ENCODE data around the gene BEAN1.
A peak's percentile ranks its signal among the peaks of the same experiment; 100 is the strongest.
"Not testable (repeated sequence)": the region's sequence is repeated elsewhere in the genome, so short reads cannot be mapped to it uniquely, and the experiment has no call there.

The BEAN1 gene

DNA sequence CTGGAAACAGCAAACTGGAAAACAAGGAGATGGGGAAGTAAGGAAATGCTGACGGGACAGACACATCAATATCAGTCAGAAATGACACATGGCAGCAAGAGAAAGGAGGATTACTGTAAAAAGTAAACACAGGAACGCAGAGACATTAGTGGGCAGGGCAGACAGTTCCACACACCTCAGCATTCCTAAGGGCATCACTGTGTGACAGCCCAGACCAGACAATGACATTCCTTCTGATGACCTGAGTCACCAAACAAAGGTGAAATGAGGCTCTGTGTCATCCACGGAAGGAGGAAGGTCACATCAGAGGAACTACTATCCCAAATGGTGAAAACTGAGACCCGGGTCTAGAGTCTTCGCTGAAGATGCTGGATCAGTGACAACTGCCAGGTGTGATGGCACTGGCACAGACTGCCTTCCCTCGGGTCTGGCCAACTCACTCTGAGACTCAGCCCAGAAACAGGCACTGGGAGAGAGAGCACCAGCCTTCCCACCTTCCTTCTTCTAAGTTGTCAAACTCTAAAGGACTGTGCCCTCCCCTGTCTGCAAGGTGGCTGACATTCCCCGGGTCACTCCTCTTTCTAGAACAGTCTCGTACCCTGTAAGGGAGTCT, 86.1 kb downstream of the BEAN1 start:
- no peak for DNase-seq (ENCODE audit: low read depth)
- H3K4me3 ChIP-seq (ENCODE audit: low read depth, low read length) = no peak overlapping the region

DNA sequence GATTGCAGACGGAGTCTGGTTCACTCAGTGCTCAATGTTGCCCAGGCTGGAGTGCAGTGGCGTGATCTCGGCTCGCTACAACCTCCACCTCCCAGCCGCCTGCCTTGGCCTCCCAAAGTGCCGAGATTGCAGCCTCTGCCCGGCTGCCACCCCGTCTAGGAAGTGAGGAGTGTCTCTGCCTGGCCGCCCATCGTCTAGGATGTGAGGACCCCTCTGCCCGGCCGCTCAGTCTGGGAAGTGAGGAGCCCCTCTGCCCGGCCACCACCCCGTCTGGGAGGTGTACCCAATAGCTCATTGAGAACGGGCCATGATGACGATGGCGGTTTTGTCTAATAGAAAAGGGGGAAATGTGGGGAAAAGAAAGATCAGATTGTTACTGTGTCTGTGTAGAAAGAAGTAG, 87.3 kb downstream of the BEAN1 start:
- H3K4me3 ChIP-seq (ENCODE audit: low read depth, low read length); DNase-seq (ENCODE audit: low read depth): not testable (repeated sequence)

DNA sequence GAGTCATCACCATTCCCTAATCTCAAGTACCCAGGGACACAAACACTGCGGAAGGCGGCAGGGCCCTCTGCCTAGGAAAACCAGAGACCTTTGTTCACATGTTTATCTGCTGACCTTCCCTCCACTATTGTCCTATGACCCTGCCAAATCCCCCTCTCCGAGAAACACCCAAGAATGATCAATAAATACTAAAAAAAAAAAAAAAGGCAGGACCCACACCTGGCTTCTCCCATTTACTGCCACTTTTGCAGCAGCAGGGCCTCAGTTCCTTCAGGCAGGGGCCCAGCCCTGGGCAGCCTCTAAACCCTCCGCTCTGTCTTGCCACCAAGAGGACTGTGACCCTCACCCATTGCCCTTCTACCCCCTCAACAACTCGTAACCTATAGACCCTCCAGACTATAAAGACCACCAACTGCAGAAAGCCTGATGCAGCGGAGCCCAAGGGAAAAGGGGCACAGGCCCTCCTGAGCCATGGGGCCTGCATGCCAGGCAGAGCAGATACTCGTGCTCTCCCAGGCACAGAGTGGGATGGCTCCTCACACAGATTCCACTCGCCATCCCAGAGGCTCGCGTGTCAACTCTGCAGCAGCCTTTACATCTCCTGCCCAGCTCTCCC, 88.0 kb downstream of the BEAN1 start:
- DNase-seq (ENCODE audit: low read depth); H3K4me3 ChIP-seq (ENCODE audit: low read depth, low read length): not testable (repeated sequence)

DNA sequence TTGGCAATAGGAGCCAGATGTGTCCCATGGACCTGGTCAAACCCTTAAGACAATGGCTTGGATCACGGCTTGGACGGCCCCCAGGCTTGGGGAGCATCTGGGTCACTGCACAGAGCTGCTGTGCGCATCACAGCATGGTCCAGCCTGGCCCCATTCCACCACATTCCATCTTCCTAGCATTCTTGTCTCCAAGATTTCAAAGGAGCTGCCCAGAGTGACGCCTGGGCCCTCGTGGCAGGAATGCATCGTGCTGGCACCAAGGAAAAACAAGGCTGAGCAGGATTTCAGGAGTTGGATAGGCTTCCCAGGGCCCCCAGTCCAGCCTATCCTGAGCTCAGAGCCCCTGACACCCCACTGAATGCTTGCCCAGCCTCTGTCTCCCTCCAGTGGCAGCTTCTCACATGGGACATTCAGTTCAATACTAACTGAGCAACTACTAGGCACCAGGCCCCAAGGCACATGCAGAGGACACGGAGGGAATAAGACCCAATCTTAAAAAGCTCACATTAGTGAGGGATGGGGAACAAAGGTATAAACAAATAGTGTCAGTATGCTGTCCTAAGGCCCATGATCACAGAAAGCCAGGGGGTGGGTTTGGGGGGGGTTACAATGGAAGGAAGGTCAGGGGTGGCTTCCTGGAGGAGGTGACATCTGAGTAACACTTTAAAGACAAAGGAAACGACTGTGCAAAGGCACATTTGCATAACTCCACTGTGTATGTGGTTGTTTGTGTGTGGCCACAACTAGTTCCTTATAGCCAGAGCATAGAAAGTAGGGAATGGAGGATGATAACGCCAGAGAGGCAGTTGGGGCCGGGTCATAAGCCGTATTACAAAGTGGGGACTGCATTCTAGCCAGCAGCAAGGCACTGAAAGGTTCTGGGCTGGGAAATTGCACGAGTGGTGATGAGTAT, 88.8 kb downstream of the BEAN1 start:
- DNase-seq (ENCODE audit: low read depth) = no peak
- no peak overlapping the region for H3K4me3 ChIP-seq (ENCODE audit: low read depth, low read length)

DNA sequence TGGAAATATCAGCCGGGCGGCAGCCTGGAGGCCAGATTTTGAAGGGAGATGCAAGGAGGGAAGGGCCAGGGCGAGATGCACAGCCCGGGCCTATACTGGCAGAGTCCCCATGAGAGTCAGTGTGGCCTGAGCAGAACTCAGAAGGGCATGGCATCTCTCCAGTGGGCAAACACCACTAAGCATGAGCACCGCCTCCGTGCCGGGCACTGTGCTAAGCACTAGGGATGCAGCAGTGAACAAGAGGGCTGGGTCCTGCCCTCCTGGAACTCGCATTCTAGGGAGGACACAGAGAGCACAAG, 89.4 kb downstream of the BEAN1 start:
- no peak overlapping the region for H3K4me3 ChIP-seq (ENCODE audit: low read depth, low read length)
- no peak for DNase-seq (ENCODE audit: low read depth)

DNA sequence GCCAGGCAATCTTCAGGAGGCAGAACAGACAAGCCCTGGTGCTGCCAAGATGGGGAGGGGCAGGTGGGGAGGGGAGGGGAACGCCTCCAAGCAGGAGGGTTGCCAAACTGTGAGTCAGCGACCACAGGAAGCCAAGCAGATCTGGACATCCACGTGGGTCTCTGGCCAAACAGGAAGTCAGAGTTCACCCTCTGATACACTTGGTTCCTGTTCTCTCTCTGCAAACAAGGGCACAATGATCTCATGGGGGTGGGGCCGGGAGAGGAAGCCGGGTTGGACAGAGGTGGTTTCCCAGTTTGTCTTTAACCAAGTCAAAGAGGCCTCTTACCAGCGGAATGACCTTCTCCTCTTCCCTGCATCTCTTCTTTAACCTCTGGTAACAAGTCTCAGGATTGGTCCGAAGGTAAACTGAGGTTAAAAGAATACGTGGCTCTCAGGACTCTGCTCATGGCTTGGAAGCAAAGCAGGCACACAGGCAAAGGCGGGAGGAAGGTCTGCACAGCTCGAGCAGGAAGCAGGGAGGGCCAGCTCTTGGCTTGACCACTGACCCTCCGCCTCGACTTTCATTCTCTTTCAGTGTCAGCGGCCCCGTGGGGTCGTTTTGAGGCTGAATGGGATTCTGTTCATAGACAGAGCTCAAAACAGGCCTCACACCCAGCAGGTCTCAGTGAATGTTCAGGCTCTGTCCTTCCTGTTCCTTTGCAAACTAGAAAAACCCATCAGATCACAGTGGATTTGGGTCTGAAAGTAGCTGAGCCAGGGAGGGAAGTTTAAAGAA, 89.9 kb downstream of the BEAN1 start:
- no peak overlapping the region for H3K4me3 ChIP-seq (ENCODE audit: low read depth, low read length)
- peak; percentile 95 for DNase-seq (ENCODE audit: low read depth)

DNA sequence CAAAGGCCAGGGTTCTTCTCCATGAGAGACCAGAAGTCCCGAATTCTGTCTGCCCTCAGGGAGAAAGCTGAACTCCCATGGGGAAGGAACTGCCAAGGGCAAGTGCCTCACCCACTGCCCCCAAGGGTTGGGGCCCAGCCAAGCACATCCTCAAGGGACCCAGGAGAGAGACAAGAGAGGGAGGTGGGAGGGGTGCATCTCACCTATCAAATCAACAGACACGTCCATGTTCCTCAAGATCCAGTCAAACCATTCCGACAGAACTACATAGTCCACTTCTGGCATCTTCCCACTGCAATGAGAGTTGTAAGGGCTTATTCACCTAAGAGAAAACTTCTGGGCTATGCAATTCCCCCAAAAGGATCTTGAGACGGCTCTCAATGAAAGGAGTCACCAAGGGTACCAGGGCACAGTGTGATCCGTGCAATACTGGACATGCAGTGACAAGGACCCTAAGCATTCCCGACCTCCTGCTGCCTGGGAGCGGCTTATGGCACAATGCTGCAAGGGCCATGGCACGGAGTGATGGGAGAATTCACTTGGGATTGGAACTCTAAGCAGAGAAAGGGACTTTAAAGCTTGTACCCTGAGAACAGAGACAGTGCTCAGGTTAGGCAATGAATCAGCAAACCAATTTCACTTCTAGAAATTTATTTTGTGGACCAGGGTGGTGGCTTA, 90.6 kb downstream of the BEAN1 start:
- no peak for DNase-seq (ENCODE audit: low read depth)
- H3K4me3 ChIP-seq (ENCODE audit: low read depth, low read length) = no peak overlapping the region

DNA sequence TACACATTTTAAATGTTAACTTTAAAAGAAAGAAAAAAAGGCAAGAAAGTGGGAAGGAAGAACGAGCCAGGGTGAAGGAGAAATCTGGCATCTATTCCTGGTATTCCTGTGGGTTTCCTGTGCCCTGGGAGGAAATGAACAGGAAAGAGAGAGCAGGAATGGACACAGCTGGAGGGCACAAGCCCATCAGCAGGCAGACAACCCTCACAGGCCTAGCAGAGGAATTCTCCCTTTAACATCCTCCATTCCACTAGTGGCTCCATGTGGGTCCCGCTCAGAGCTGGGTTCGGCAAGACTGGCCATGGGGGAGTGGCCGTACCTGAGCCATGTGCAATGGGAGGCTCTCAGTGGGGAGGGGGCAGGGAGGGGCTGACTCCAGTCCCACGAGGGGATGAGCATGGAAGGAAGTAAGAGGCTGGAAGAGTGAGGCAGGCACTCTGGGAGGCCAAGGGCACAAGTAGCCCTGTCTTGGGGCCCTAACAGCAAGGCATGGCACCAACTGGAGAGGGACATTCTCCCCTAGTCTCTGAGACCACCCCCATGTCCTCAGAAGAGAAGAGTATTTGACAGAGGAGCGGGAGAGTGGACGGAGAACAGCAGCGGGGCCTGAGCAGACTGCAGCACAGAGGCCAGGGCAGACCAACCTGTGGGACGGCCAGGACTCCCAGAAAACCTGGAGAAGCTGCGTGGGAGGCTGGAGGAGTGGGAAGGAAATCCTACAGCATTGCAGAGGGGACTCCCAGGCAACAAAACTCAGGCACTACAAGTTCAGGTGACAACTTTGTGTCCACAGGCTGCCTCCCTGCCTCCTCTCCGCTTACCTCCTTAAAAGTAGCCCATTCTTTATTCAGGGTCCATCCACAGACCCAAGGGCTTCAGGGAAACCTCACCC, 92.6 kb downstream of the BEAN1 start:
- no peak for DNase-seq (ENCODE audit: low read depth)
- H3K4me3 ChIP-seq (ENCODE audit: low read depth, low read length) = no peak overlapping the region

DNA sequence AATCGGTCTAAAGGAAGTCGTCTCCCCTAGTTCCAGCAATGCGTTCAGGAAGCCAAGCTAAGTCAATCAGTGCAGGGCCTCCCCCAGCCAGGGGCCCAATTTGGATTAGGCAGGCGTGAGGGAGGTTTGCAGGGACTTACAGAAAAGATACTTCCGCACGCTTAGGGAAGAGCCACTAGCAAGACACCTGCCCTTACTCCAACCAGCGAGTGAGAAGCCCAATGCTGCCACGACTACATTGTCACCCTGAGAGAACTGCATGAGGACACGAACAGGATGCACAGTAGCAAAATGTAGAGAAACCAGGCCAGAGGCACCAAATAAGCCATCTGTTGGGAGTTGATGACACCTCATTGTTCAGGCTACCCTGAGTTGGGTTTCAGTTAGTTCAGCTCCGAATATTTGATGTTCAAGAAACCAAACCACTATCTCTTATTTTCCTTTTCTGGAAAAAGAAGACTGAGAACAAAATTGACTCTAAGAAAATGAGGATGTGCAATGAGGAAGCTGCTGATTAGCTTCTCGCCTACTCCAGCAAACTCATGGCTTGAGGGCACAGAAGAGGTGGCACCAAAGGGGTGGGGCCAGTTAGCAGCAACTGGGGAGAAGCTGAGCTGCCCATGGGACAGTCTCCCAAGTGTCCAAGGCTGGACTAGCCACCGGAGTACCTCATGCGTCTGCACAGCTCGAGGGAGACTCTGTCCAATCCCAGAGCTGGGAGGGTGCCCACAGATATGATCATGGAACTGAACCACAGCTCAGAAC, 93.5 kb downstream of the BEAN1 start:
- DNase-seq (ENCODE audit: low read depth) = no peak
- no peak overlapping the region for H3K4me3 ChIP-seq (ENCODE audit: low read depth, low read length)

DNA sequence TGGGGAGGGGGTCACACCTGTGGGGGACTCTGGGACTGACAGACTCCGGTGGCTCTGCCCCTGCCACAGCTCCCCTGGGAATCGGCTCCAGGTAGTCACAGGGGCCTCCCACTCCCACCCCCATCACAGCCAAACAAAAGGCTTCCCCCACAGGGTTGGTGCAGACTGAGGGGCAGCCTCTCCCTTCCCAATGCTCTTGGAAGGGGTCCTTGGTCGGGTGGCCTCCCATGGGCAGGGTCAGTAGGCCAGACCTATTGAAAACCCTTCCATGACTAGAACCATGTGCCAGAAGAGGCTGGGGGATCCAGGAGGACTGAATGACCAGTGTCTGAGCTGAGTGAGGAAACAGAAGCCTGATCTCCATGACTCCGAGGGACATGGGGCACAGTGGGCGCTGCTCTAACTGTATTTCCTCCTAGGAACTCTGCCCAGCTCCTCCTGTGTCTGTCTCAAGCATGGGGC, 94.2 kb downstream of the BEAN1 start:
- H3K4me3 ChIP-seq (ENCODE audit: low read depth, low read length) = no peak overlapping the region
- no peak for DNase-seq (ENCODE audit: low read depth)

DNA sequence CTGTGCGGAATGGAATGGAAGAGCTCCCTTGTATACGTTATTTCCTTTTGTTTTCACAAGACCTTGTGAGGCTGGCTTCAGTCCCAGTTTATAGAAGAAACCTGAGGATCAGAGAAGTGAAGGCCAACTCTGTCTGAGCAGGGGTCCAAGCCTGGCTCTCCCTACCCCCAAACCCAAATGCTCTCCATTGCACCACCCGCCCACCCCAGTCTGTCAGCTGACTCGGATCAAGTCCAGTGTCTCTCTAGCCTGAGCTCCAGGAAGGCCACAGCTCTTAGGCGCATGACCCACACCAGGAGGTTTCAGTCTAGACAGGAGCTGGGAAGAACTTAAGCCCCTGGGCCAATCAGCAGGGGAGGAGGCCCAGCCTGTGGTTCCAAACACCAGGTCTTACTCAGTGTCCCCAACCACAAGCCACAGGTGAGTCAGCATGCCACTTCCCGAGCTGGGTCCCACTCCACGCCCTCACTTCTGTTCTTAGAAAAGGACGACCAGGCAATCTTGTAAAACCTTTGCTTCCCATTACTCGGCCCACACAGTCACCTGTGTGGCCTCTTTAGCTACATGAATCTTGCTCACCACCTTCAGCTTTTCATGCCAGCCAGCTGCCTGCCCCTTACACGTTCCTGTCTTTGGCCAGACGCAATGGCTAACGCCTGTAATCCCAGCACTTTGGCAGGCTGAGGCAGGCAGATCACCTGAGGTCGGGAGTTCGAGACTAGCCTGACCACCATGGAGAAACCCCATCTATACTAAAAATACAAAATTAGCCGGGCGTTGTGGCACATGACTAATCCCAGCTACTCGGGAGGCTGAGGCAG, 95.1 kb downstream of the BEAN1 start:
- no peak overlapping the region for H3K4me3 ChIP-seq (ENCODE audit: low read depth, low read length)
- DNase-seq (ENCODE audit: low read depth) = no peak

DNA sequence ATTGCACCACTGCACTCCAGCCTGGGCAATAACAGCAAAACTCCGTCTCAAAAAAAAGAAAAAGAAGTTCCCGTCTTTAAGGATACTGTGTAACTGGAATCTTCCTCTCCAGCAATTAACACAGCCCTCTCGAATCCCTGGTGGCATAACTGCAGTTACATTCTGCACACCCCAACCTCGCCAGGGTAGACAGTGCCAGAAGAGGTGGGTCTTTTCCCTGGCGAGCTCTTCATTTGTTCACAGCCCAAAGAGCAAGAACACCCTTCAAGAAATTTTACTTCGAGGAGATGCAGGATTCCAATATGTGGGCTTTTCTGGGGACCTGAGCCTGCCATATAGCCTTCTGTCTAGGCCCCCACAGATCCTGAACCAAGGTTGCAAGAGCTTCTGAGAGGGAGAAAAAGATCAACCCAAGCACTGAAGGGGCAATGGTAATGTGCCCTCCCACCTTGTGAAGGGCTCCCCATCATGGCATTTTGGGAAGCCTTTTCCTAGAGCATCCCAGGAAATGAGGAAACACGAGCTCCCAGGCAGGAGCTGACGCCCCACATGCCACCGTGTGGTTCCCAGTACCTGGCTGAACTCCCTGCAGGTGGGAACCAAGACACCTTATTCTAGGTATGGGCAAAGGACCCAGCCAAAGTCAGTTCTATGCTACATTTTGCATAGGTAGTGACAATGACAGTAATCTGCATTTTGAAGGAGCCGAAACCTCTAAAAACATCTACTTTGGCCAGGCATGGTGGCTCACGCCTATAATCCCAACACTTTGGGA, 95.9 kb downstream of the BEAN1 start:
- no peak for DNase-seq (ENCODE audit: low read depth)
- H3K4me3 ChIP-seq (ENCODE audit: low read depth, low read length) = no peak overlapping the region

DNA sequence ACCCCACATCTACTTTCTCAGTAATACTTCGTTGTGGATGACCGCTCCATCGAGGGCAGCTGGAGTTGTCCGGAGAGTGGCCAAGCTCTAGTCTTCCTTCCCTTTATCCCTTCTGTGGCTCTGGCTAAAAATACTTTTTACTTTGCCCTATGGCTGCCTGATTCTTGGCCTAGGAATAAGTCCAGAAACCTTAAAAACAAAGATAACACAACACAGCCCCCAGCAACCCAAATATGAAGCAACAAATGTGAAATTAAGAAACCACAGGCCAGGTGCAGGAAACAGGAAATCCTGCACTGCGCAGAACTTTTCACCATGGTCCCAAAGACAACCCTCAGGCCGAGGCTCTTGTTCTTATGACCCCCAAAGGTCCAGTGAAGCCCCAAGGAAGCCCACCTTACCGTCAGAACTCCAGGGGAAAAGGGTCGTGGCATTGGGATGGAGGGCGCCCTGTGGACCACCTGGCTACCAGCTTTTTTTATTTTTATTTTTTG, 96.8 kb downstream of the BEAN1 start:
- no peak overlapping the region for H3K4me3 ChIP-seq (ENCODE audit: low read depth, low read length)
- DNase-seq (ENCODE audit: low read depth) = no peak

DNA sequence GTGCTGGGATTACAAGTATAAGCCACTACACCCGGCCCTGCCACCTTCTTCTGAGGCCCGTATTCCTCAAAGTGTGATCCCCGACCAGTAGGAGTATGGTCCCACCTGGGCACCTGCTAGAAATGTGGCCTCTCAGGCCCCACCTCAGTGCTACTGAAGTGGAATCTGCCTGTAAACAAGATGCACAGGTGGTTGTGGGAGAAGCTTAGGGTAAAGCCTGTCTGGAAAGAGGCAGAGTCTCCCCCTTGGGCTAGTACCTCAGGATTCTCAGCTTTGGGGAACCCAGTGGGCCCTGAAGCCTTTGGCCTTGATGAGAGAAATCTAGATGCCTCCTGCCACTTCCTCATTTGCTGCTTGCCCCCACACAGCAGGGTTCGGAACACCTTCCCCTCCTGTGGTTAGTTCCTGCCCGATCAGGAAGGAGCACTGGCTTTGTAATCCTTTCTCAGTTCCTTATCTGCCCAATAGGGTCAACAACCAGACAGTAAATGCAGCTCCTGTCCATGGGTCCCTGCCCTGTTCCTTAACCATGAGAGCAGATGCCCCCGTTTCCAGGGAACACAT, 97.6 kb downstream of the BEAN1 start:
- no peak for DNase-seq (ENCODE audit: low read depth)
- H3K4me3 ChIP-seq (ENCODE audit: low read depth, low read length) = no peak overlapping the region

DNA sequence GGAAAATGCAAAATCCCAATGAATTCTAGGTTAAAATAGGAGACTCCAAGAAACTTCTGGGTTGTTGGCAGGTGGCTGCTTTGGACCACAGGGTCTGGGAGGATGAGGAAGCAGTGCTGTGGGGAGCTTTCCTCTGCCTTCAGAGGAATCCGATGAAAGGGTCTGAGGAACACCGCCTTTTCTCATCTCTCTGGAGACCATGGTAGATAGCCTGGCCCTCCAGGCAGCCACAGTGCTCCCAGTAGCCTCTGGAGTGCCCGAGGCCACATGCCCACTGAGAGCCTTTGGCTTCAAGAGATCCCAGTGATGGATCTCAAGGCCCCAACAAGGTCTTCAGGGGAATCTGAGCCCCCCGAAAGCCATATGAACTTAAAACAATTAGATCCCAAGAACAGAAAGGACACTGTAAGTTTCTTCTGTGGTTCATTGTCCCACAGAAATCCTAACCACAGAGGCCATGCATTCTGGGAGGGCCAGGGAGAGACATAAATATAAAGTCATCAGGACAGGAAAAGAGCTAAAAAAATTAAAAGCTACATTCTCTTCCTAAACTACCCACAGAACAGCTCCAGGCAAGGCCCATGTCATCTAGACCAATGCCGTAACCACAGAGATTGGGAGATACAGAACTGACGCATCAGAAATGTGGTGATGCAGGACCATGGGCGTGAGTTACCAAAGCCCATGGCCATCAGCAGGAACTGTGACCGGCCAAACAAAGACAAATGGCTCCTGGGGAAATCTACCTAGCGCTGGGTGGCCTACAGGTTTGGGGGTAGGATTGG, 98.5 kb downstream of the BEAN1 start:
- no peak for DNase-seq (ENCODE audit: low read depth)
- no peak overlapping the region for H3K4me3 ChIP-seq (ENCODE audit: low read depth, low read length)
